Measurements from ENCODE around the gene TMCC2.

TMCC2 gene

GRCh38 chr1:205188098-205188497, 39.6 kb upstream of the TMCC2 start:
- H4K20me1 ChIP-seq (ENCODE audit: control insufficient read depth, insufficient read depth, low read depth, low read length): no peaks in the 10 kb centered on the region
- H3K4me2 ChIP-seq (ENCODE audit: low read length): no peak overlapping the region
- H3K9me2 ChIP-seq (replicated peaks; ENCODE audit: control insufficient read depth, low read length): no peaks in the 10 kb centered on the region
- no peaks in the 10 kb centered on the region for H3K27me3 ChIP-seq (ENCODE audit: control insufficient read depth, low read length)
- peaks cover 14% of the 10 kb centered on the region for H3K4me1 ChIP-seq (ENCODE audit: control insufficient read depth, low read length)
- H3F3A ChIP-seq (ENCODE audit: control insufficient read depth, insufficient read depth): no peaks in the 10 kb centered on the region
- no peaks in the 10 kb centered on the region for H3K9me3 ChIP-seq (ENCODE audit: control insufficient read depth, insufficient read depth, low read length)
- no peak for TF ChIP-seq EZH2phosphoT487 (IDR thresholded peaks at IDR 0.05; ENCODE audit: borderline replicate concordance, low read length)
- no peak for TF ChIP-seq CTCF (IDR thresholded peaks at IDR 0.05; ENCODE audit: low read depth, low read length, poor library complexity, severe bottlenecking)
- H3K79me2 ChIP-seq (ENCODE audit: control insufficient read depth, low read length): peaks cover 11% of the 10 kb centered on the region
- H3K36me3 ChIP-seq (ENCODE audit: control insufficient read depth, low read length): no peaks in the 10 kb centered on the region
- H3K4me3 ChIP-seq (ENCODE audit: low read length): no peak overlapping the region
- H3K27ac ChIP-seq (ENCODE audit: low read depth, low read length): no peak overlapping the region

- H3K9me2 ChIP-seq (replicated peaks; ENCODE audit: control insufficient read depth, low read length): no peaks in the 10 kb centered on the region
- no peak overlapping the region for H3K27ac ChIP-seq (ENCODE audit: low read depth, low read length)
- no peak for TF ChIP-seq CTCF (IDR thresholded peaks at IDR 0.05; ENCODE audit: low read depth, low read length, poor library complexity, severe bottlenecking)
- no peak for TF ChIP-seq EZH2phosphoT487 (IDR thresholded peaks at IDR 0.05; ENCODE audit: borderline replicate concordance, low read length)
- H3K9me3 ChIP-seq (ENCODE audit: control insufficient read depth, insufficient read depth, low read length): no peaks in the 10 kb centered on the region
- H3F3A ChIP-seq (ENCODE audit: control insufficient read depth, insufficient read depth): no peaks in the 10 kb centered on the region
- peaks cover 14% of the 10 kb centered on the region for H3K4me1 ChIP-seq (ENCODE audit: control insufficient read depth, low read length)
- no peak overlapping the region for H3K4me2 ChIP-seq (ENCODE audit: low read length)
- no peaks in the 10 kb centered on the region for H3K36me3 ChIP-seq (ENCODE audit: control insufficient read depth, low read length)
- H4K20me1 ChIP-seq (ENCODE audit: control insufficient read depth, insufficient read depth, low read depth, low read length): no peaks in the 10 kb centered on the region
- H3K27me3 ChIP-seq (ENCODE audit: control insufficient read depth, low read length): no peaks in the 10 kb centered on the region
- H3K79me2 ChIP-seq (ENCODE audit: control insufficient read depth, low read length): peaks cover 11% of the 10 kb centered on the region
- no peak overlapping the region for H3K4me3 ChIP-seq (ENCODE audit: low read length)
These were observed 39.1 kb upstream of the TMCC2 start for GRCh38 chr1:205188596-205188995.

- Histone ChIP-seq H3K4me1 (ENCODE audit: control insufficient read depth, low read length) (peaks cover 14% of the 10 kb centered on the region), H3K9me2 (replicated peaks; ENCODE audit: control insufficient read depth, low read length) (no peaks in the 10 kb centered on the region), H3K79me2 (ENCODE audit: control insufficient read depth, low read length) (peaks cover 11% of the 10 kb centered on the region), H3K36me3 (ENCODE audit: control insufficient read depth, low read length) (no peaks in the 10 kb centered on the region), H4K20me1 (ENCODE audit: control insufficient read depth, insufficient read depth, low read depth, low read length) (no peaks in the 10 kb centered on the region), H3K4me2 (ENCODE audit: low read length) (no peak overlapping the region), H3K4me3 (ENCODE audit: low read length) (no peak overlapping the region), H3F3A (ENCODE audit: control insufficient read depth, insufficient read depth) (no peaks in the 10 kb centered on the region), H3K9me3 (ENCODE audit: control insufficient read depth, insufficient read depth, low read length) (no peaks in the 10 kb centered on the region), H3K27ac (ENCODE audit: low read depth, low read length) (no peak overlapping the region), H3K27me3 (ENCODE audit: control insufficient read depth, low read length) (no peaks in the 10 kb centered on the region)
- no peak for TF ChIP-seq EZH2phosphoT487 (IDR thresholded peaks at IDR 0.05; ENCODE audit: borderline replicate concordance, low read length)
- TF ChIP-seq CTCF (IDR thresholded peaks at IDR 0.05; ENCODE audit: low read depth, low read length, poor library complexity, severe bottlenecking): no peak
These were observed 38.6 kb upstream of the TMCC2 start for GRCh38 chr1:205189131-205189530.

All from DOHH2 (cell line).